NCI-H146 treated with DMSO at 0.1 percent for 48 hours (cell line): ENCODE results near the gene PIGV.

Source experiments
- DNase-seq: peaks from one replicate; lab custom pipeline; 2025; ENCODE audit not compliant: unreplicated experiment; lab: John Stamatoyannopoulos, UW

Gene PIGV

GRCh38 chr1:26787706-26788514, at the start of gene PIGV:
Gene PIGV (plus strand): TSS chr1:26787950. CDS start chr1:26790816, 2,866 bp downstream.
- DNase-seq, result peak; percentile 48

GRCh38 chr1:26739329-26739914, 48.3 kb upstream of the PIGV start:
- DNase-seq, result no peak

GRCh38 chr1:26740023-26740634, 47.6 kb upstream of the PIGV start:
- DNase-seq, result no peak

GRCh38 chr1:26740952-26741351, 46.8 kb upstream of the PIGV start:
- no peak for DNase-seq

- no peak for DNase-seq
Observed at GRCh38 chr1:26743426-26744059, 44.2 kb upstream of the PIGV start.

GRCh38 chr1:26744075-26744959, 43.4 kb upstream of the PIGV start:
- DNase-seq, result peak; percentile 1

- DNase-seq, result no peak
Observed at GRCh38 chr1:26745191-26745590, 42.6 kb upstream of the PIGV start.

GRCh38 chr1:26747048-26747447, 40.7 kb upstream of the PIGV start:
- DNase-seq, result no peak

GRCh38 chr1:26748351-26748750, 39.4 kb upstream of the PIGV start:
- DNase-seq, result no peak

- no peak for DNase-seq
Observed at GRCh38 chr1:26749458-26749857, 38.3 kb upstream of the PIGV start.

GRCh38 chr1:26750428-26750827, 37.3 kb upstream of the PIGV start:
- DNase-seq, result no peak

- DNase-seq, result no peak
Observed at GRCh38 chr1:26752519-26752918, 35.2 kb upstream of the PIGV start.

GRCh38 chr1:26754086-26754874, 33.5 kb upstream of the PIGV start:
- no peak for DNase-seq

- no peak for DNase-seq
Observed at GRCh38 chr1:26758358-26758757, 29.4 kb upstream of the PIGV start.

- no peak for DNase-seq
Observed at GRCh38 chr1:26759531-26759930, 28.2 kb upstream of the PIGV start.

GRCh38 chr1:26761217-26761616, 26.5 kb upstream of the PIGV start:
- DNase-seq, result no peak

- no peak for DNase-seq
Observed at GRCh38 chr1:26767714-26768113, 20.0 kb upstream of the PIGV start.

GRCh38 chr1:26768755-26769154, 19.0 kb upstream of the PIGV start:
- no peak for DNase-seq

GRCh38 chr1:26771285-26771642, 16.5 kb upstream of the PIGV start:
- DNase-seq, result no peak
